Hepatocyte (in vitro differentiated cells): ENCODE measurements around the gene STAC3. TPM values are rescaled to one million over a fixed set of nuclear protein-coding genes. Genes with fewer than 3 reads are reported as not detected.

Source experiments
- DNase-seq: peaks from one replicate; pipeline ENCODE4 v3.0.0-alpha.2; 2016; ENCODE audit warnings: low spot score
- H2AFZ ChIP-seq: fragments of 200-600 bp; sonication (generic); 2 replicates; pipeline ENCODE4 v1.6.0; 2016; ENCODE audit warnings: antibody characterized with exemption, mild to moderate bottlenecking
- H3K27ac ChIP-seq: fragments of 200-600 bp; sonication (generic); 2 replicates; pipeline ENCODE4 v1.5.1; 2016; ENCODE audit warnings: mild to moderate bottlenecking
- H3K27me3 ChIP-seq: fragments of 200-600 bp; sonication (generic); 2 replicates; pipeline ENCODE4 v1.6.1; 2016
- H3K36me3 ChIP-seq: fragments of 200-600 bp; sonication (generic); replicated peaks from 2 replicates; pipeline ENCODE4 v1.5.1; 2016; ENCODE audit warnings: low read depth; ENCODE audit not compliant: insufficient read depth
- H3K4me1 ChIP-seq: fragments of 200-600 bp; sonication (generic); 2 replicates; pipeline ENCODE4 v1.5.1; 2016; ENCODE audit warnings: mild to moderate bottlenecking, moderate library complexity; ENCODE audit not compliant: insufficient read depth
- H3K4me2 ChIP-seq: fragments of 200-600 bp; sonication (generic); 2 replicates; pipeline ENCODE4 v1.6.0; 2016
- H3K4me3 ChIP-seq: fragments of 200-600 bp; sonication (generic); 2 replicates; pipeline ENCODE4 v1.5.1; 2016; ENCODE audit warnings: mild to moderate bottlenecking
- H3K79me2 ChIP-seq: fragments of 200-600 bp; sonication (generic); 2 replicates; pipeline ENCODE4 v1.6.0; 2017; ENCODE audit warnings: mild to moderate bottlenecking
- H3K9me2 ChIP-seq: fragments of 200-600 bp; sonication (generic); replicated peaks from 2 replicates; pipeline ENCODE4 v1.6.0; 2017; ENCODE audit warnings: mild to moderate bottlenecking; ENCODE audit not compliant: insufficient read depth
- H3K9me3 ChIP-seq: fragments of 200-600 bp; sonication (generic); 2 replicates; pipeline ENCODE4 v1.5.1; 2016; ENCODE audit warnings: low read depth, mild to moderate bottlenecking
- H4K20me1 ChIP-seq: fragments of 200-600 bp; sonication (generic); 2 replicates; pipeline ENCODE4 v1.6.0; 2016; ENCODE audit warnings: mild to moderate bottlenecking; ENCODE audit not compliant: insufficient read depth, poor library complexity, severe bottlenecking
- CTCF ChIP-seq: fragments of 200-600 bp; sonication (generic); IDR thresholded peaks from 2 replicates; pipeline ENCODE4 v1.5.1; 2016; ENCODE audit warnings: antibody characterized with exemption, mild to moderate bottlenecking; ENCODE audit not compliant: poor library complexity
- EZH2 ChIP-seq: fragments of 200-600 bp; sonication (generic); IDR thresholded peaks from 2 replicates; pipeline ENCODE4 v1.6.1; 2016; ENCODE audit warnings: antibody characterized with exemption, mild to moderate bottlenecking, borderline replicate concordance
- EZH2phosphoT487 ChIP-seq: fragments of 200-600 bp; sonication (generic); IDR thresholded peaks from one replicate; pipeline ENCODE4 v1.6.1; 2018; ENCODE audit warnings: antibody characterized with exemption, mild to moderate bottlenecking, low read depth, moderate library complexity; ENCODE audit not compliant: unreplicated experiment, severe bottlenecking
- WGBS: methylation state at CpG from one replicate; pipeline ENCODE4 v1.1.6; 2016; ENCODE audit warnings: low lambda C conversion rate; ENCODE audit errors: missing lambda C conversion rate; 5-methylcytosine and 5-hydroxymethylcytosine counted together
- polyA plus RNA-seq: library from polyadenylated mRNA; unstranded; fragments of >200 nt; fragmentation: Nextera tagmentation; extraction: Ambion mirVana; gene quantifications from 2 replicates; pipeline ENCODE4 v1.2.1, GENCODE V29; 2016
- total RNA-seq: library from RNA; depleted of rRNA; stranded (reverse); fragments of >200 nt; gene quantifications from 2 replicates; pipeline ENCODE4 v1.2.3, GENCODE V29; 2014

The STAC3 gene
- total and polyA plus RNA-seq, 2 experiments from 2014 or later: 0.23 to 0.83 TPM

- Histone ChIP-seq H4K20me1 (no peaks in the 10 kb centered on the region), H3K4me1 (peaks cover 4% of the 10 kb centered on the region), H3K36me3 (no peaks in the 10 kb centered on the region), H3K79me2 (no peaks in the 10 kb centered on the region), H3K4me3 (no peak overlapping the region), H3K9me3 (no peaks in the 10 kb centered on the region), H3K27me3 (peaks cover 10% of the 10 kb centered on the region), H3K4me2 (no peak overlapping the region), H3K27ac (no peak overlapping the region), H2AFZ (no peak overlapping the region), H3K9me2 (no peaks in the 10 kb centered on the region)
- no peak for TF ChIP-seq CTCF
- no peak for TF ChIP-seq EZH2phosphoT487
- no peak for TF ChIP-seq EZH2
- 94% methylated on average over 11 of the region's 15 CpGs for WGBS
- no peak for DNase-seq
Observed at GRCh38 chr12:57210461-57210860, 40.5 kb downstream of the STAC3 start.

- DNase-seq: no peak
- no peaks in the 10 kb centered on the region for H3K9me2 ChIP-seq
- H3K4me3 ChIP-seq: no peak overlapping the region
- no peak for TF ChIP-seq EZH2phosphoT487
- no peaks in the 10 kb centered on the region for H3K36me3 ChIP-seq
- no peak overlapping the region for H3K4me2 ChIP-seq
- H3K79me2 ChIP-seq: no peaks in the 10 kb centered on the region
- H2AFZ ChIP-seq: no peak overlapping the region
- H4K20me1 ChIP-seq: no peaks in the 10 kb centered on the region
- no peak overlapping the region for H3K27ac ChIP-seq
- peaks cover 5% of the 10 kb centered on the region for H3K27me3 ChIP-seq
- 97% methylated on average over 6 of the region's 8 CpGs for WGBS
- no peaks in the 10 kb centered on the region for H3K9me3 ChIP-seq
- peaks cover 4% of the 10 kb centered on the region for H3K4me1 ChIP-seq
Observed at GRCh38 chr12:57209916-57210315, 41.1 kb downstream of the STAC3 start.

- TF ChIP-seq EZH2 (no peak), EZH2phosphoT487 (no peak), CTCF (no peak)
- no peaks in the 10 kb centered on the region for H3K79me2 ChIP-seq
- no peaks in the 10 kb centered on the region for H4K20me1 ChIP-seq
- no peak for DNase-seq
- H2AFZ ChIP-seq: no peak overlapping the region
- no peak overlapping the region for H3K27ac ChIP-seq
- no peaks in the 10 kb centered on the region for H3K9me2 ChIP-seq
- H3K4me3 ChIP-seq: no peak overlapping the region
- no peaks in the 10 kb centered on the region for H3K27me3 ChIP-seq
- H3K36me3 ChIP-seq: no peaks in the 10 kb centered on the region
- WGBS: 95% methylated on average over 20 of the region's 22 CpGs
- no peaks in the 10 kb centered on the region for H3K9me3 ChIP-seq
- no peak overlapping the region for H3K4me2 ChIP-seq
- no peaks in the 10 kb centered on the region for H3K4me1 ChIP-seq
Observed at GRCh38 chr12:57208631-57209282, 42.2 kb downstream of the STAC3 start.

- 94% methylated on average over 27 of the region's 29 CpGs for WGBS
- H3K4me2 ChIP-seq: no peak overlapping the region
Observed at GRCh38 chr12:57207731-57208630, 43.0 kb downstream of the STAC3 start.

More at GRCh38 chr12:57207731-57208630, 43.0 kb downstream of the STAC3 start:
- no peak overlapping the region for H3K27ac ChIP-seq
- H3K4me3 ChIP-seq: no peak overlapping the region
- no peaks in the 10 kb centered on the region for H3K36me3 ChIP-seq
- H3K4me1 ChIP-seq: no peaks in the 10 kb centered on the region
- H3K27me3 ChIP-seq: no peaks in the 10 kb centered on the region
- no peaks in the 10 kb centered on the region for H4K20me1 ChIP-seq
- no peaks in the 10 kb centered on the region for H3K9me3 ChIP-seq
- no peaks in the 10 kb centered on the region for H3K79me2 ChIP-seq
- no peaks in the 10 kb centered on the region for H3K9me2 ChIP-seq
- no peak for DNase-seq
- TF ChIP-seq EZH2: no peak
- TF ChIP-seq CTCF: no peak
- TF ChIP-seq EZH2phosphoT487: no peak
- H2AFZ ChIP-seq: no peak overlapping the region
